ENCODE measurements around the gene C11orf21.

The C11orf21 gene

GRCh38 chr11:2272228-2272945, 29.3 kb downstream of the C11orf21 start:
- DNase-seq (ENCODE audit: low read depth in 4 of 4, low spot score in 1 of 4): no peak

- DNase-seq (ENCODE audit: low read depth in 4 of 4, low spot score in 1 of 4): no peak
Observed at GRCh38 chr11:2271327-2272227, 30.1 kb downstream of the C11orf21 start.

- DNase-seq (ENCODE audit: low read depth in 4 of 4, low spot score in 1 of 4): no peak
Observed at GRCh38 chr11:2271077-2271326, 30.7 kb downstream of the C11orf21 start.

GRCh38 chr11:2270322-2271076, 31.2 kb downstream of the C11orf21 start, which contains the start of gene ASCL2:
Gene ASCL2, minus strand, starts transcription at chr11:2270588. Its CDS starts 256 bp downstream, at chr11:2270332.
- DNase-seq (ENCODE audit: low read depth in 4 of 4, low spot score in 1 of 4): no peak

- DNase-seq (ENCODE audit: low read depth in 4 of 4, low spot score in 1 of 4): no peak
Observed at GRCh38 chr11:2269601-2270321, 32.0 kb downstream of the C11orf21 start.

- DNase-seq (ENCODE audit: low read depth in 4 of 4, low spot score in 1 of 4): peak; percentile 62 to 83 (median 68)
Observed at GRCh38 chr11:2268729-2269600, 32.8 kb downstream of the C11orf21 start.

GRCh38 chr11:2267851-2268728, 33.6 kb downstream of the C11orf21 start:
- no peak for DNase-seq (ENCODE audit: low read depth in 4 of 4, low spot score in 1 of 4)

GRCh38 chr11:2267306-2267850, 34.3 kb downstream of the C11orf21 start:
- no peak for DNase-seq (ENCODE audit: low read depth in 4 of 4, low spot score in 1 of 4)

GRCh38 chr11:2266586-2267305, 35.0 kb downstream of the C11orf21 start:
- no peak for DNase-seq (ENCODE audit: low read depth in 4 of 4, low spot score in 1 of 4)

- no peak for DNase-seq (ENCODE audit: low read depth in 4 of 4, low spot score in 1 of 4)
Observed at GRCh38 chr11:2265854-2266585, 35.7 kb downstream of the C11orf21 start.

- DNase-seq (ENCODE audit: low read depth in 4 of 4, low spot score in 1 of 4): no peak
Observed at GRCh38 chr11:2265396-2265795, 36.3 kb downstream of the C11orf21 start.

- DNase-seq (ENCODE audit: low read depth in 4 of 4, low spot score in 1 of 4): no peak
Observed at GRCh38 chr11:2264366-2265053, 37.2 kb downstream of the C11orf21 start.

GRCh38 chr11:2263724-2264360, 37.9 kb downstream of the C11orf21 start:
- DNase-seq (ENCODE audit: low read depth in 4 of 4, low spot score in 1 of 4): no peak

GRCh38 chr11:2263071-2263565, 38.6 kb downstream of the C11orf21 start:
- no peak for DNase-seq (ENCODE audit: low read depth in 4 of 4, low spot score in 1 of 4)

GRCh38 chr11:2262301-2263070, 39.2 kb downstream of the C11orf21 start:
- no peak for DNase-seq (ENCODE audit: low read depth in 4 of 4, low spot score in 1 of 4)

Data from stimulated activated CD4-positive, alpha-beta T cell treated with anti-CD3 and anti-CD28 coated beads, Interleukin-1b, Interleukin-23, amount 100 ng/mL, for 24 hours (primary cell).